HG02678 (cell line): ENCODE data around the gene SLCO4C1.
A peak's percentile ranks its signal among the peaks of the same experiment; 100 is the strongest.
"Not testable (repeated sequence)": the region's sequence is repeated elsewhere in the genome, so short reads cannot be mapped to it uniquely, and the experiment has no call there.

Experiments used
- ATAC-seq: cut with Tn5 transposase; IDR thresholded peaks from one replicate; pipeline ENCODE4 v1.9.1; 2021; ENCODE audit warnings: mild to moderate bottlenecking, moderate library complexity; ENCODE audit not compliant: unreplicated experiment

Gene SLCO4C1, protein sequence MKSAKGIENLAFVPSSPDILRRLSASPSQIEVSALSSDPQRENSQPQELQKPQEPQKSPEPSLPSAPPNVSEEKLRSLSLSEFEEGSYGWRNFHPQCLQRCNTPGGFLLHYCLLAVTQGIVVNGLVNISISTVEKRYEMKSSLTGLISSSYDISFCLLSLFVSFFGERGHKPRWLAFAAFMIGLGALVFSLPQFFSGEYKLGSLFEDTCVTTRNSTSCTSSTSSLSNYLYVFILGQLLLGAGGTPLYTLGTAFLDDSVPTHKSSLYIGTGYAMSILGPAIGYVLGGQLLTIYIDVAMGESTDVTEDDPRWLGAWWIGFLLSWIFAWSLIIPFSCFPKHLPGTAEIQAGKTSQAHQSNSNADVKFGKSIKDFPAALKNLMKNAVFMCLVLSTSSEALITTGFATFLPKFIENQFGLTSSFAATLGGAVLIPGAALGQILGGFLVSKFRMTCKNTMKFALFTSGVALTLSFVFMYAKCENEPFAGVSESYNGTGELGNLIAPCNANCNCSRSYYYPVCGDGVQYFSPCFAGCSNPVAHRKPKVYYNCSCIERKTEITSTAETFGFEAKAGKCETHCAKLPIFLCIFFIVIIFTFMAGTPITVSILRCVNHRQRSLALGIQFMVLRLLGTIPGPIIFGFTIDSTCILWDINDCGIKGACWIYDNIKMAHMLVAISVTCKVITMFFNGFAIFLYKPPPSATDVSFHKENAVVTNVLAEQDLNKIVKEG

GRCh38 chr5:102296178-102296817 lies at the start of gene SLCO4C1:
SLCO4C1 (minus strand) TSS chr5:102296284; CDS start chr5:102296262, 22 bp downstream.
- ATAC-seq = peak; percentile 98

- ATAC-seq = no peak
Measured at GRCh38 chr5:102341681-102342288, 45.7 kb upstream of the SLCO4C1 start.

DNA sequence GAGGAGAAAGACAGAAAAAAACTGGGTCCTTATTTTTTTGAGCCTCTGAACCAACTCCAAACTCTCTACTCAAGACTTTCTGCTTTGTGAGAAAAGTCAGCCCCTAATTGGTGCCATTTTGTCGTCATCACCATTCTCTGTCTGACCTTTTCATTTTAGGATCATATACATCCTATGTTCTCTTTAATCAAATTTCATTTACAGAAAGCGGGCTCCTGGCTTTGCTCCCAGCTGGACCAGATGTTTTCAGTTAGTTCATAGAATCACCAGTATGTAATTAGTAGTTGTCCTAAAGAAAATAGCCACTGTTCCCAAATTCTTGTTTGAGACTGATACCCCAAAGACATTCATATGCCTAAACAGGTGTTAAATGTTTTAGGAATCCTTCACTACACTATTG lies 28.6 kb upstream of the SLCO4C1 start:
- no peak for ATAC-seq

DNA sequence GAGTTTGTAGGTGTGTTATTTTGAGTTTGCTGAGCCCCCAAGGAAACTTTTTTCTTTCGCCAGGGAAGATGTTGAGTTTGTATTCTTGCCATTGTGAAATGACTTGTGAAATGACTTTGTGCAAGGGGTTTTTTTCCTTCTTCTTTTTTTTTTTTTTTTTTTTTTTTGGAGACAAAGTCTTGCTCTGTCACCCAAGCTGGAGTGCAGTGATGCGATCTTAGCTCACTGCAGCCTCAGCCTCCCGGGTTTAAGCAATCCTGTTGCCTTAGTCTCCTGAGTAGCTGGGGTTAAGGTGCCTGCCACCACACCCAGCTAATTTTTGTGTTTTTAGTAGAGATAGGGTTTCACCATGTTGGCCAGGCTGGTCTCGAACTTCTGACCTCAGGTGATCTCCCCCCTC lies 22.7 kb upstream of the SLCO4C1 start:
- not testable (repeated sequence) for ATAC-seq

DNA sequence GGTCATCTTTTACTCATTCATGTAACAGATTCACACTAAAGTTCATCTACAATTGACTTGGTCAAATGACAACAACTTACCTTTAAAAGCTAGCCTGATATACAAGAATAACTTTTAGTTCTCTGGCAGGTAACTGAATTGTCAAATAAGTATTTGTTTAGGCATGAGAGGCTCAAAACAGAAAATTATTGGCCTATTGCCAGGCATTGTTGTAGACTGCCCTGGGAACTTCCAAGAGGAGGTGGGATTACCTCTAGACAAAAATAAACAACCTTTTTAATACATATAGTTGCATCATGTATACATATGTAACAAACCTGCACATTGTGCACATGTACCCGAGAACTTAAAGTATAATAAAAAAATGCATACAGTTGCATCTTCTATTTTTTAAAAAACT lies 18.2 kb upstream of the SLCO4C1 start:
- no peak for ATAC-seq

DNA sequence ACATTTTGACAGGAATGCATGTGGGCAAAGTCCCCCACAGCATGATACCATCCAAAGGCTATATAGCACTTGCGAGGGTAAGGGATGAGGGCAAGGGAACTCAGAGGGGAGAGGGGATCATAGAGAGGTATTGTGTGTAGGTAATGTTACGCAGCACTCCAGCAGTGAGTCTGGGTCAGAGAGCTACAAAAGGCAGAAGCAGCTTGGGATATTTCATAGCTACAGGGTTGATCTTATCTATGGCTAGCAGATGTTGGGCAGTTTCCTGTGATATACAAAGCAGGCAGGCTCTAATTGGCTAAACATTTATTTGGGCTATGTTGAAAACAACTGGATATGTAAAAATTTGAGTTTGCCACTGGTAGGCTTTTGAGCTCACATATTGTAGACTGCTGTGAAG lies 17.8 kb upstream of the SLCO4C1 start:
- no peak for ATAC-seq

GRCh38 chr5:102312586-102313370 lies 16.7 kb upstream of the SLCO4C1 start:
- no peak for ATAC-seq

DNA sequence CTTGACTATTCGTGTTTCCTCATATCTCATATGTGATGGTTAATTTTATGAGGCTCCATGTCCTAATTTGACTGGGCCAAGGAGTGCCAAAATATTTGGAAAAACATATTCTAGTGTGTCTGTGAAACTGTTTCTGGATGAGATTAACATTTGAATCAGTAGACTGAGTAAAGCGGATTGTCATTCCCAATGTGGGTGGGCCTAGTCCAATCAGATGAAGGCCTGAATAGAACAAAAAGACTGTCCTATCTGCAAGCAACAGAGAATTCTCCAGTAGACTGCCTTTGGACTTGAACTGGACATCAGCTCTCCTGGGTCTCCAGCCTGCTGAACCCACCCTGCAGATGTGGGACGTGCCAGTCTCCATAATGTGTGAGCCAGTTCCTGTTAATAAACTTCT lies 13.5 kb upstream of the SLCO4C1 start:
- no peak for ATAC-seq

DNA sequence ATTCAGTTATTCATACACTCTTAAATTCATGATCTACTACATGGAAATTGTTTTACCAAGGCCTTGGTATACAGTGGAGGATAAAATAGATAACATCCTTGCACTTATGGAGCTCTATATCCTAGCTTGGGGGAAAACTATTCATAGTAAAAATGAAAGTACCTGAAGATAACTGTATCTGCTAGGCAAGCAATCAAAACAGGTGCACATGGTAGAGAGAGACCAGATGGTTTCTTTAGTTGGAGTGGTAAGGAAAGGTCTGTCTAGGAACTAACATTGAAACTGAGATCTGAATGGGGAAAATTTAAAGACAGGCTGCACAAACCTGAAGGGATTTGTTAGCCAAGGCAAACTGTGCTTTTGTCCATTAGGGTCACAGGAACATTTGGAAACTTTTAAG lies 11.1 kb upstream of the SLCO4C1 start:
- peak; percentile 69 for ATAC-seq

DNA sequence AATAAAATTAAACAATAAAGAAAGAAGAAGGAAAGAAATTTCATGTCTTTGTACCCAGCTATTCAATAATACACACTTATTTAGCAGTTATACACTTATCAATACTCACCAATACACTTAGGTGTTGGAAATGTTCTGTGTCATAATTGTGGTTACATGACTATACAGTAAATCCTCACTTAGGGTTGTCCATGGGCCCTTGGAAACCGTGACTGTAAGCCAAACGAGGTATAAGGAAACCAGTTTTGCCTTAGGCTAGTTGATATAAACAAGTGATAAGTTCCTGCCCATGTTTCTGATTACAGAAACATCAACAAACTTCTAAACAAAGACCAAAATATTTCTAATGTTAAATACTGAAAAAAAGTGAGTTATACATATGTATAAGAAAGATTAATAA lies 10.0 kb upstream of the SLCO4C1 start:
- no peak for ATAC-seq

- ATAC-seq = peak; percentile 3
Measured at GRCh38 chr5:102295534-102296177, 428 bp downstream of the SLCO4C1 start.

DNA sequence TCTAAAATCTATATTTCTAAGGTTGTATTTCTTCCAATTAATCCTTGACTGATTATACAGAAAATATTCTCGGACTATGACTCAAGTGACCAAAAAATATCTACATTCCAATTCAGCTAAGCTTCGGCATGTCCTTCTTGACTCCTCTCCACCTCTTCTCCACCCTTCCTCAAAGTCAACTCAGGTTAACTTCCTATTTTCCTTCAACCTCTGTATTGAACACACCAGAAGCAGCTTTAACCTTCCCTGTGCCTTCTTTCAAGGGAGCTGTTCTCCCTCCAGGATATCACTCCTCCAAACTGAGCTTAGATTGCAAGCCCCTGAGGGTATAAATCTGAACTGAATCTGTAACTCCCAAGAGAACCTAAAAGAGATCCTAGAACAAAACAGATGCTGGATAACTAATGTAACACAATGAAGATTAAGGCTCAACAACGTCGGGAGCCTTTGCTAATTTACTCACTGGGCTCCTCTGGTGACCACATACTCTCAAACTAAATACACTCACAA lies 1.1 kb downstream of the SLCO4C1 start:
- ATAC-seq = no peak

GRCh38 chr5:102290004-102290403 lies 6.1 kb downstream of the SLCO4C1 start:
- ATAC-seq = no peak

GRCh38 chr5:102289251-102289899 lies 6.7 kb downstream of the SLCO4C1 start:
- ATAC-seq = no peak

DNA sequence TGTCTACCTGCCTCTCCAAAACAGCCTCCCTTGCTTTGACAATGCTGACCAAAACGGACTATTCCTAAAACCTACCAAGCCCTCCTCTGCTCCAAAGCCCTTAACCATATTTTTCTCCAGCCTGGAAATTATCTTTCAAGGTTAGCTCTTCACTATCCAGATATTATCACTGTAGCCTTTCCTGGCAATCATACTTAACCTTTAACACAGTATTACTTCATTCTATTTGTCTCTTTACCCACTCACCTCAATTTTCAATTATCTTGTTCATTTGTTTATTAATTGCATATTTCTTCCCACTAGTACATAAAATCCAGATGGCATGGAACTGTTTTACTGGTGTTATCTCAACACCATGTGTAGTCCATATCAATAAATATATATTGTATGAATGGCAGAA lies 7.5 kb downstream of the SLCO4C1 start:
- ATAC-seq = no peak

DNA sequence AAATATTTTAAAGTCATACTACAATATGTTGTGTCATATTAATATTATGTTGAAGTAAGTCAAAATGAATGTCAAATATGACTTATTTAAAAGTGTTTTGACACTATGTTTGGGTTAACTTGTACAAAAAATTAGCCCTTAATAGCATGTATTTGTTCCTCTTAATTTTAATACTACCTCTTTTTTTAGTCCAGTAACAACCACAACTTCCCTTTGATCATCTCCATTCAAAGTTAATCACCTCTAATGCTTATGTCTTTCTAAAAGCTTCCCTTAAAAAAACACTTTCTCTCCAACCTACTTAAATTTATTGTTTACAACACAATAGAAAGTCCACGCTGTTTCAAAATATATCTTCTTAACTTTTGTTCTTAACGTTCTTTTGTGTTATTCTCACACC lies 9.6 kb downstream of the SLCO4C1 start:
- no peak for ATAC-seq

GRCh38 chr5:102283102-102283797 lies 12.8 kb downstream of the SLCO4C1 start:
- ATAC-seq = peak; percentile 55

- no peak for ATAC-seq
Measured at GRCh38 chr5:102279711-102280110, 16.4 kb downstream of the SLCO4C1 start.

- ATAC-seq = no peak
Measured at GRCh38 chr5:102278231-102278630, 17.9 kb downstream of the SLCO4C1 start.
